H9 (cell line): ENCODE measurements around the gene MYL9. TPM values are rescaled to one million over a fixed set of nuclear protein-coding genes. Genes with fewer than 3 reads are reported as not detected.

Source experiments
- DNase-seq: peaks from one replicate; pipeline ENCODE4 v3.0.0-alpha.2; 2017
- H2AFZ ChIP-seq: one replicate; pipeline ENCODE4 v1.6.1; 2013; ENCODE audit warnings: mild to moderate bottlenecking, low read length, control low read depth, moderate library complexity
- H2AK5ac ChIP-seq: 2 replicates; pipeline ENCODE4 v1.6.1; 2013; ENCODE audit warnings: low read length, control low read depth, mixed read lengths; ENCODE audit not compliant: insufficient read length
- H2BK120ac ChIP-seq: one replicate; pipeline ENCODE4 v1.6.1; 2013; ENCODE audit warnings: low read depth, mild to moderate bottlenecking, low read length, control low read depth, inconsistent platforms; ENCODE audit not compliant: poor library complexity, severe bottlenecking
- H2BK12ac ChIP-seq: 2 replicates; pipeline ENCODE4 v1.6.1; 2013; ENCODE audit warnings: low read length, control low read depth, mixed read lengths, low read depth; ENCODE audit not compliant: insufficient read length
- H2BK15ac ChIP-seq: 2 replicates; pipeline ENCODE4 v1.6.1; 2013; ENCODE audit warnings: low read depth, low read length, control low read depth
- H2BK20ac ChIP-seq: one replicate; pipeline ENCODE4 v1.6.1; 2013; ENCODE audit warnings: low read depth, mild to moderate bottlenecking, low read length, control low read depth, inconsistent platforms; ENCODE audit not compliant: poor library complexity, severe bottlenecking
- H2BK5ac ChIP-seq: 2 replicates; pipeline ENCODE4 v1.6.1; 2013; ENCODE audit warnings: low read length, control low read depth, mixed read lengths; ENCODE audit not compliant: insufficient read length
- H3K14ac ChIP-seq: 2 replicates; pipeline ENCODE4 v1.6.1; 2013; ENCODE audit warnings: low read length, control low read depth; ENCODE audit not compliant: insufficient read depth
- H3K18ac ChIP-seq: 2 replicates; pipeline ENCODE4 v1.6.1; 2013; ENCODE audit warnings: low read depth, mild to moderate bottlenecking, mixed read lengths, low read length, control low read depth; ENCODE audit not compliant: insufficient read length
- H3K23ac ChIP-seq: 2 replicates; pipeline ENCODE4 v1.6.1; 2013; ENCODE audit warnings: low read length, control low read depth, mixed read lengths, low read depth; ENCODE audit not compliant: insufficient read length
- H3K23me2 ChIP-seq: 2 replicates; pipeline ENCODE4 v1.6.1; 2013; ENCODE audit warnings: low read depth, mild to moderate bottlenecking, mixed read lengths, low read length, control low read depth; ENCODE audit not compliant: insufficient read length, poor library complexity, severe bottlenecking
- H3K27ac ChIP-seq: 2 replicates; pipeline ENCODE4 v1.5.1; 2013; ENCODE audit warnings: low read length, control low read depth, mixed read lengths, low read depth; ENCODE audit not compliant: insufficient read length
- H3K27me3 ChIP-seq: 2 replicates; pipeline ENCODE4 v1.6.1; 2013; ENCODE audit warnings: low read length, control low read depth, inconsistent platforms; ENCODE audit not compliant: insufficient read depth
- H3K4ac ChIP-seq: 2 replicates; pipeline ENCODE4 v1.6.1; 2013; ENCODE audit warnings: low read depth, mild to moderate bottlenecking, control low read depth, inconsistent platforms, low read length, moderate library complexity
- H3K4me1 ChIP-seq: 2 replicates; pipeline ENCODE4 v1.6.1; 2013; ENCODE audit warnings: low read length, control low read depth, inconsistent platforms; ENCODE audit not compliant: insufficient read depth
- H3K4me2 ChIP-seq: 2 replicates; pipeline ENCODE4 v1.6.1; 2013; ENCODE audit warnings: low read length, control low read depth, mixed read lengths; ENCODE audit not compliant: insufficient read length, insufficient read depth
- H3K56ac ChIP-seq: 2 replicates; pipeline ENCODE4 v1.6.1; 2013; ENCODE audit warnings: low read depth, mild to moderate bottlenecking, mixed read lengths, low read length, control low read depth; ENCODE audit not compliant: insufficient read length
- H3K79me1 ChIP-seq: 2 replicates; pipeline ENCODE4 v1.6.1; 2013; ENCODE audit warnings: low read depth, mild to moderate bottlenecking, moderate library complexity, low read length, control low read depth, inconsistent platforms; ENCODE audit not compliant: insufficient read depth, poor library complexity, severe bottlenecking
- H3K79me2 ChIP-seq: 2 replicates; pipeline ENCODE4 v1.6.1; 2013; ENCODE audit warnings: low read length, control low read depth, inconsistent platforms; ENCODE audit not compliant: insufficient read depth
- H3K9ac ChIP-seq: 2 replicates; pipeline ENCODE4 v1.6.1; 2013; ENCODE audit warnings: low read length, control low read depth, mixed read lengths; ENCODE audit not compliant: insufficient read length; ENCODE audit errors: extremely low read depth
- H3K9me3 ChIP-seq: one replicate; pipeline ENCODE4 v1.6.1; 2013; ENCODE audit warnings: low read depth, low read length, inconsistent platforms; ENCODE audit not compliant: control insufficient read depth
- H3T11ph ChIP-seq: one replicate; pipeline ENCODE4 v1.6.1; 2013; ENCODE audit warnings: mild to moderate bottlenecking, low read length, control low read depth, inconsistent platforms
- H4K20me1 ChIP-seq: one replicate; pipeline ENCODE4 v1.6.1; 2013; ENCODE audit not compliant: control insufficient read depth, insufficient read length, insufficient read depth
- H4K5ac ChIP-seq: 2 replicates; pipeline ENCODE4 v1.6.1; 2013; ENCODE audit warnings: low read depth, mild to moderate bottlenecking, mixed read lengths, low read length, control low read depth; ENCODE audit not compliant: insufficient read length
- H4K8ac ChIP-seq: replicated peaks from 2 replicates; pipeline ENCODE4 v1.6.1; 2013; ENCODE audit warnings: low read length, control low read depth, mixed read lengths, low read depth; ENCODE audit not compliant: insufficient read length
- H4K91ac ChIP-seq: 2 replicates; pipeline ENCODE4 v1.6.1; 2013; ENCODE audit warnings: low read depth, mild to moderate bottlenecking, moderate library complexity, mixed read lengths, low read length, control low read depth; ENCODE audit not compliant: insufficient read length
- H3K27ac Mint-ChIP-seq, 3 experiments: 2 replicates in 2 of 3; 3 replicates in 1 of 3; pipeline ENCODE4 v1.8.0; 2020 to 2021; ENCODE audit warnings: mixed read lengths in 3 of 3, mild to moderate bottlenecking in 1 of 3, moderate library complexity in 1 of 3
- H3K27me3 Mint-ChIP-seq: 2 replicates; pipeline ENCODE4 v1.8.0; 2021; ENCODE audit warnings: low read depth, mild to moderate bottlenecking, moderate library complexity, mixed read lengths
- H3K36me3 Mint-ChIP-seq, 3 experiments: 2 replicates in 2 of 3; 3 replicates in 1 of 3; pipeline ENCODE4 v1.8.0; 2020 to 2021; ENCODE audit warnings: low read depth in 3 of 3, mixed read lengths in 3 of 3; ENCODE audit not compliant: insufficient read depth in 1 of 3
- H3K4me1 Mint-ChIP-seq, 2 experiments: 2 replicates each; pipeline ENCODE4 v1.8.0; 2020; ENCODE audit warnings: mixed read lengths in 2 of 2
- H3K4me3 Mint-ChIP-seq, 2 experiments: 2 replicates in 1 of 2; 3 replicates in 1 of 2; pipeline ENCODE4 v1.8.0; 2020 to 2021; ENCODE audit warnings: mild to moderate bottlenecking in 2 of 2, mixed read lengths in 2 of 2, moderate library complexity in 1 of 2
- H3K9me3 Mint-ChIP-seq, 2 experiments: 2 replicates in 1 of 2; 3 replicates in 1 of 2; pipeline ENCODE4 v1.8.0; 2020; ENCODE audit warnings: mild to moderate bottlenecking in 2 of 2, mixed read lengths in 2 of 2, moderate library complexity in 1 of 2
- WGBS: extraction: QIAGEN DNeasy Blood & Tissue Kit; methylation state at CpG from one replicate; pipeline ENCODE4 v1.1.7; 2013; ENCODE audit warnings: missing lambda C conversion rate, low lambda C conversion rate, mixed read lengths; ENCODE audit not compliant: insufficient read length; ENCODE audit errors: extremely low coverage; 5-methylcytosine and 5-hydroxymethylcytosine counted together
- total RNA-seq: library from RNA; stranded (reverse); gene quantifications from 2 replicates; pipeline ENCODE4 v1.2.1, GENCODE V29; 2021
- TF ChIP-seq, protein P1 (sequence below): fragments of 200-600 bp; sonication (generic); conservative IDR thresholded peaks from 3 replicates; pipeline ENCODE4 v1.8.0; 2021; ENCODE audit warnings: antibody characterized with exemption, mild to moderate bottlenecking

The MYL9 gene
- total RNA-seq, 1 experiment from 2014 or later: 218 TPM

DNA sequence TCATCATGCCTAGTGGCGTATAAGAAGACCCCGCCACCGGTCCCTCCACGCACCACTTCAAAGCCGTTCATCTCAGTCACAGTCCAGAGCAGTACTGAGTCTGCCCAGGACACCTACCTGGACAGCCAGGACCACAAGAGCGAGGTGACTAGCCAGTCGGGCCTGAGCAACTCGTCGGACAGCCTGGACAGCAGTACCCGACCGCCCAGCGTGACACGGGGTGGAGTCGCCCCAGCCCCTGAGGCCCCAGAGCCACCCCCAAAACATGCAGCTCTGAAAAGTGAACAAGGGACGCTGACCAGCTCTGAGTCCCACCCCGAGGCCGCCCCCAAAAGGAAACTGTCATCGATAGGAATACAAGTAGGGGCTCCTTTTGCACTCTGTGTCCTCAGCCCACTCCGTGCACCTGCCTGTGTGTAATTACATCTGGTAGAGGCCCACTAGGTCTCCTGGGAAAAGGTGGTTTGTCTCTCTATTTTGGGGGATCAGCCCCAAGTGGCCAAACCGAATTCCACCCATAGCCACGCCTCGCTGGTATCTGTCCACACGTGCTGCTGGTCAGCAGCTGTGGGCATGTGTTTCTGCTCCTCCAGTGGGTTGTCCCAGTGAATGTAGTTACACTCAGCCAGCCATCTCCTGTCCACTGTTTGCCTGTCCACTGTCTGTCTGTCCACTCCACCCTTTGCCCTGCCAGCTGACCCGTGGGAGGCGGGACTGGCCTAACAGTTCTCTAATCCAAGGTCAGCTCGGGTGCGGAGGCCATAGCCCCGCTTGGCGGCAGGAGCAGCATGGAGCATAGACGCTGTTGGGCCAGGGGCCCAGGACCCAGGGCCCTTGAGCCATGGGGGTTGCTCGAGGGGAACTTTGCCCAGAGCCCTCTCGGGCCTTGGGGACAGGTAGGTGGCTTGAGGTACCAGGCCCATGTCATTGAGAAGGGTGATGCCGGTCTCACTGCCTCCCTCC lies 44.3 kb upstream of the MYL9 start:
- Histone ChIP-seq H3K23ac (no peak overlapping the region), H3K23me2 (no peaks in the 10 kb centered on the region), H3K18ac (no peak overlapping the region), H2BK20ac (no peak overlapping the region), H3K79me2 (no peaks in the 10 kb centered on the region), H2AK5ac (no peak overlapping the region), H3K4me2 (no peak overlapping the region), H2BK15ac (no peak overlapping the region), H3K56ac (no peak overlapping the region), H3K27me3 (no peaks in the 10 kb centered on the region), H2BK5ac (no peak overlapping the region), H3K9ac (no peak overlapping the region), H2AFZ (no peak overlapping the region), H4K8ac (no peak overlapping the region), H3K4me1 (no peaks in the 10 kb centered on the region), H4K91ac (no peak overlapping the region), H4K20me1 (no peaks in the 10 kb centered on the region), H4K5ac (no peak overlapping the region), H3T11ph (no peak overlapping the region), H3K79me1 (no peaks in the 10 kb centered on the region), H3K14ac (no peak overlapping the region), H2BK120ac (no peak overlapping the region), H3K9me3 (no peaks in the 10 kb centered on the region), H2BK12ac (no peak overlapping the region), H3K27ac (no peak overlapping the region), H3K4ac (no peak overlapping the region)
- peaks cover 3 to 5% of the 10 kb centered on the region in 2 experiments; a peak in 1 of 4 replicates for H3K4me1 Mint-ChIP-seq
- TF ChIP-seq, protein P1, sequence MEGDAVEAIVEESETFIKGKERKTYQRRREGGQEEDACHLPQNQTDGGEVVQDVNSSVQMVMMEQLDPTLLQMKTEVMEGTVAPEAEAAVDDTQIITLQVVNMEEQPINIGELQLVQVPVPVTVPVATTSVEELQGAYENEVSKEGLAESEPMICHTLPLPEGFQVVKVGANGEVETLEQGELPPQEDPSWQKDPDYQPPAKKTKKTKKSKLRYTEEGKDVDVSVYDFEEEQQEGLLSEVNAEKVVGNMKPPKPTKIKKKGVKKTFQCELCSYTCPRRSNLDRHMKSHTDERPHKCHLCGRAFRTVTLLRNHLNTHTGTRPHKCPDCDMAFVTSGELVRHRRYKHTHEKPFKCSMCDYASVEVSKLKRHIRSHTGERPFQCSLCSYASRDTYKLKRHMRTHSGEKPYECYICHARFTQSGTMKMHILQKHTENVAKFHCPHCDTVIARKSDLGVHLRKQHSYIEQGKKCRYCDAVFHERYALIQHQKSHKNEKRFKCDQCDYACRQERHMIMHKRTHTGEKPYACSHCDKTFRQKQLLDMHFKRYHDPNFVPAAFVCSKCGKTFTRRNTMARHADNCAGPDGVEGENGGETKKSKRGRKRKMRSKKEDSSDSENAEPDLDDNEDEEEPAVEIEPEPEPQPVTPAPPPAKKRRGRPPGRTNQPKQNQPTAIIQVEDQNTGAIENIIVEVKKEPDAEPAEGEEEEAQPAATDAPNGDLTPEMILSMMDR: no peak
- H3K36me3 Mint-ChIP-seq: peaks cover 16 to 61% (median 56%) of the 10 kb centered on the region in 3 experiments; a peak in 6 of 7 replicates
- no peaks in the 10 kb centered on the region for H3K27me3 Mint-ChIP-seq
- H3K9me3 Mint-ChIP-seq: no peaks in the 10 kb centered on the region
- no CpG with 5 or more reads among the region's 33 CpGs for WGBS
- no peak overlapping the region for H3K4me3 Mint-ChIP-seq
- peak overlapping the region in 1 of 3 experiments; percentile 49; a peak in 2 of 7 replicates for H3K27ac Mint-ChIP-seq
- DNase-seq: no peak
